Right renal cortex interstitium (tissue), 3 donors: ENCODE results near the gene MXRA8. TPM values are rescaled to one million over a fixed set of nuclear protein-coding genes. Genes with fewer than 3 reads are reported as not detected.
"Not testable (repeated sequence)": the region's sequence is repeated elsewhere in the genome, so short reads cannot be mapped to it uniquely, and the experiment has no call there.

Experiments
- DNase-seq, 3 donors: peaks; one replicate each; pipeline ENCODE4 v3.0.0-alpha.2; 2013; ENCODE audit warnings: low read depth in 3 of 3, low spot score in 2 of 3
- polyA plus RNA-seq, 3 donors: library from polyadenylated mRNA; unstranded; fragments of 120-200 nt; gene quantifications; one replicate each; pipeline ENCODE4 v1.2.1, GENCODE V29; 2013; ENCODE audit not compliant: insufficient read length in 3 of 3

The MXRA8 gene
- polyA plus RNA-seq, 3 donors = 145 to 157 (median 156) TPM

- not testable (repeated sequence) for DNase-seq
These were observed 11.7 kb upstream of the MXRA8 start for GRCh38 chr1:1370094-1370493.

- no peak for DNase-seq
These were observed 9.0 kb upstream of the MXRA8 start for GRCh38 chr1:1367315-1367714.

- no peak for DNase-seq
These were observed 8.3 kb upstream of the MXRA8 start for GRCh38 chr1:1366699-1367066.

GRCh38 chr1:1365875-1366698 lies 7.7 kb upstream of the MXRA8 start:
- DNase-seq = no peak

- no peak for DNase-seq
These were observed 5.9 kb upstream of the MXRA8 start for GRCh38 chr1:1364266-1364665.

GRCh38 chr1:1361982-1362423 lies 3.6 kb upstream of the MXRA8 start:
- no peak for DNase-seq

- no peak for DNase-seq
These were observed 3.1 kb upstream of the MXRA8 start for GRCh38 chr1:1361233-1361981.

- no peak for DNase-seq
These were observed 2.3 kb upstream of the MXRA8 start for GRCh38 chr1:1360506-1361169.

GRCh38 chr1:1359664-1360468 lies 1.5 kb upstream of the MXRA8 start:
- DNase-seq = no peak

GRCh38 chr1:1359308-1359663 lies 931 bp upstream of the MXRA8 start:
- no peak for DNase-seq

- DNase-seq = no peak
These were observed 403 bp downstream of the MXRA8 start for GRCh38 chr1:1357871-1358432.

- DNase-seq = no peak
These were observed 1.5 kb downstream of the MXRA8 start for GRCh38 chr1:1356796-1357401.

GRCh38 chr1:1356166-1356795 lies 2.1 kb downstream of the MXRA8 start:
- DNase-seq = no peak

GRCh38 chr1:1355416-1355815 lies 2.9 kb downstream of the MXRA8 start:
- DNase-seq = no peak

- DNase-seq = no peak
These were observed 3.8 kb downstream of the MXRA8 start for GRCh38 chr1:1354271-1355247.

- no peak for DNase-seq
These were observed 4.8 kb downstream of the MXRA8 start for GRCh38 chr1:1353389-1354151.

GRCh38 chr1:1352786-1353388 lies 5.5 kb downstream of the MXRA8 start:
- no peak for DNase-seq
